Measurements from ENCODE around the gene HS1BP3. TPM values are rescaled to one million over a fixed set of nuclear protein-coding genes. Genes with fewer than 3 reads are reported as not detected.

The HS1BP3 gene
- total RNA-seq, 1 experiment from 2014 or later = 12.1 TPM

- no peak for DNase-seq (ENCODE audit: low read depth)
Observed at GRCh38 chr2:20631617-20632307, 19.1 kb downstream of the HS1BP3 start.

DNA sequence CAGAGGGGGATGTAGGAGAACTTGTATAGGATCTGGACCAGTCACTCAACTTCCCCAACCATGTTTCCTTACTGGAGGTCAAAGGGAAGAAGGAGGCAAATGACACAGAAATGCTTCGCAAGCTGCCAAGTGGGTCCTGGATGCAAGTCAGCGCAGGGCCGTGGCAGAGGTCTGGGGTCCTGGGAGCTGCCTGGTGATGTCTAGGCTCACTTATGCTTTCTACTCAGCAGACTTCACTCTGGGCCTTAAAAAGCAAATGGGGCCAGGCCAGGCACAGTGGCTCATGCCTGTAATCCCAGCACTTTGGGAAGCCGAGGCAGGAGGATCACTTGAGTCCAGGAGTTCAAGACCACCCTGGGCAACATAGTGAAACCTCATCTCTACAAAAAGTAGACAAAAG is 19.9 kb downstream of the HS1BP3 start:
- no peak for DNase-seq (ENCODE audit: low read depth)

DNA sequence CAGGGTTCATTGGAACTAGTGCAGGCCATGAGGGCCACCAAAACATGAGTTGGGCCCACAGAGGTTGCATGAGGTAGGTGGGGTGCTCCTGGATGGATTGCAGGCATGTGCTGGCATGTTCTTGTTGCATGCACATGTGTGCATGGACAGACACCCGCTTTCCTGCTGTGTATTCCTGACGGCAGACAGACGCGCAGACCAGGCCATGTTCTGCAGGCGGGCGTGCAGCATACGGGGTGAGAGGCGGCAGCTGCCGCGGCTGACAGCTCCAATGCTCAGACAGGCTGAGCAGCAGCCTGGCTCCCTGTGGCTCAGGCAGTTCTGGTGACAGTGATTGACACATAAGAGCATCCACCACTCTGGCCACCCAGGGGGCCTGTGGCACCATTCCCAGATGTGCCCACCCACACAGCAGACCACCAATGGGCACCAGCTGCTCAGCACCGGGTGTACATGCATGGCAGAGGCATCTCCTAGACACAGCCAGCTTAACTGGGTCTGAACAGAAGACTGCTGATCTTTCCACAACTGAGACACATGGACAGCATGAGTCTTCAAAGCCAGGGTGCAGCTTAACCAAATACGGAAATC is 21.2 kb downstream of the HS1BP3 start:
- no peak for DNase-seq (ENCODE audit: low read depth)

- no peak for DNase-seq (ENCODE audit: low read depth)
Observed at GRCh38 chr2:20629181-20629580, 21.7 kb downstream of the HS1BP3 start.

DNA sequence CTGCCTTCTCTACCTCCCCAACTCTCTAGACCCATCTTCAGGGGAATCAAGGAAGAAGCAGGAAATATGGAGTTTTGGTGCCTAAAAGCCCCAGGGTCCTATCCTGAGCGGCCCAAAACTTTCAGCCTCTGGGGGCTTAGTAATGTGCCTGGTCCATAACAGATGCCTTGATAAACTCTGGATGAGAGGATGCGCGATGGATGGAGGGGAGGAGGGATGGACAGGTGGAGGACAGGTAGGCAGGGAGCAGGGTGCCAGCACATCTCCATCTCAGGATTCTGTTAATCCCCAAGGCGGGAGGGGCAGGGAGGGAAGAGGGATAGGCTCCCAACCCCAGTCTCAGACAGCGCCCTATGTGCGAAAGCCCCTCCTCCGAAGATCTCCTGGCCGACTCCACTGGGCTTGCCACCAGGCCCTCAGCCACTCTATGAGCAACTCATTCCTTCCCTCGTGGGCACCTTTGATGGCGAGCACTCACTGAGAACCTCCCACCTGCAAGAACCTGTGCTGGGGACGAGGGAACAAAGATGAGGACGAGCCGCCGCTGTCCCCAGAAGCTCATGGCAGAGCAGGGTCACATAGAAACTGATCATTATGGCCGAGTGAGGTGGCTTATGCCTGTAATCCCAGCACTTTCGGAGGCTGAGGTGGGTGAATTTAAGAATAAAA is 23.1 kb downstream of the HS1BP3 start:
- no peak for DNase-seq (ENCODE audit: low read depth)

DNA sequence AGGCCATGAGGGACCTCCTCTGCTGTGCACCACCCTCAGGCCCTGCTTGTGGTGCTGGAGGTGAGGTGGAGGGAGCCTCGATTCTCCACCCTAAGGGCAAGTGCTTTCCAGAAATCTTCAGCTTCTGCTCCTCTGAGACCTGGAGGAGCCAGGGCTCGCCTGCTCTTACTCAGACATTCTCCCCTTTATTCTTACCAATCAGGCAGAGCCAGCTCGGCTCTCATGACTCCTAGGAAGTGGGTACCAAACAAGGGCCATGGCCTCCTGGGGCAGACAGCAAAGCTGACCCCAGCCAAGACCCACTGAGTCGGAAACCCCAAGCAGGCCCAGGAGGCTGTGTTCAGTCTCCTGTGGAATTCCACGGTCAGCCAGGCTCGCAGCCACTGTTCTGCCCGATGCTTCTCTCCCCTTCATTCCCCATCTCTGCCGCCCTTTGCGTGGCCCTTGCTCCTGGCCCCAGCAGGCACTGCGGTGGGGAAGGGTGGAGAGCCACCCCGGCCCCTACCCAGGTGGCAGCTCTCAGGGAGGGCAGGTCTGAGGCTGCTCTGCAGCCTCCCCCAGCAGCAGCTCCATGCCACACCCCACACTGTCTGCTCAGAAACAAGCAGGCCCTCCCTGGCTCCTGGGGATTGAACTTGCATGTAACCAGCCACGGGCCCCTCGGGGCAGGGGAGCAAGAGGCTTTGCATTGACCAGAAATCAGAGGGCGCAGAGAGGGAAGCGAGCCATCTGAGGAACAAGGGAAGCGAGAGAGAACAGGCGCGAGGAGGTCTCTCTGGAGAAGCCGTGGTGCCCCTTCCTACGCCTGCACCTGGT is 24.0 kb downstream of the HS1BP3 start:
- no peak for DNase-seq (ENCODE audit: low read depth)

DNA sequence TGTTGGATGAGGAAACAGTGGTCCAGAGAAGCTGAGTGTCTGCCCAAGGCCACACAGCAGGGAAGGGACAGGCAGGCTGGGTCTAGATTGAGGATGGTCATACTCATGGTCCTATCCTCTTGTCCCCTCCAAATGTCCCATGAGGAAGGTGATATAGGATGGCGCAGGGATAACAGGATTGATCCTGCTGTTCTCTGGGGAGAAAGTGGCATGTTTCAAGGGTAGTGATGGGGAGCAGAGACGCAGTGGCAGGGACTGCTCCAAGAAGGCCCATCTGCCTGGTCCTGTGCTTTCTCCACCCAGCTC is 24.6 kb downstream of the HS1BP3 start:
- DNase-seq (ENCODE audit: low read depth) = no peak

GRCh38 chr2:20625491-20626391 is 25.2 kb downstream of the HS1BP3 start:
- DNase-seq (ENCODE audit: low read depth) = no peak

DNA sequence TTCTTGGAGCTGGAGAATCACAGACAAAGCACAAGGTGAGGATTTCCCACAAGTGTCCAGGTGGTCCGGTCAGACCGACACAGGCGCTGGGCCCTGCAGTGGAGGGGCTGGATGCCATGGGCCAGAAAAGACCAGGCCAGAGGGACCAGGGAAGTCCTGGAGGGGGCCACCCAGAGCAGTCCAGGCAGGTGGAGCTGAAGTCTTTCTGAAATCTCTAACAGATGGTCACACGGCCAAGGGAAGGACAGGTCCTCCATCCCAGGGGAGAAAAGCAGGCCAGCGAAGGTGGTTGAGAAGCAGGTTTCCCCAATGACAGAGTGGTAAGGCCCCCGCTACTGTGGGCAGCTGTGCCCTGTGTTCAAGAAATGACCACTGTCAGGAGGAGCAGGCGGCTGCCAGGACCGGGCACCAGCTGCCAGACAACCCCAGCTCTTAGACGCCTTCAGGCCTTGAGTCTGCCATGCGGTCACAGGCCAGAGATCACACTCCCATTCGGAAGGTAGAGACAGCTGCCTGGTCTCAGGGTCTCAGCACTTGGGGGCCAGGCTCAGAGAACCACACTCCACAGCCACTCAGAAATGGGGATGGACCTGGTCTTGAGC is 25.9 kb downstream of the HS1BP3 start:
- DNase-seq (ENCODE audit: low read depth) = no peak

GRCh38 chr2:20624156-20624883 is 26.6 kb downstream of the HS1BP3 start:
- no peak for DNase-seq (ENCODE audit: low read depth)

GRCh38 chr2:20623741-20624155 is 27.1 kb downstream of the HS1BP3 start:
- no peak for DNase-seq (ENCODE audit: low read depth)

GRCh38 chr2:20623241-20623640 is 27.7 kb downstream of the HS1BP3 start:
- no peak for DNase-seq (ENCODE audit: low read depth)

- DNase-seq (ENCODE audit: low read depth) = peak; percentile 13
Observed at GRCh38 chr2:20622731-20623130, 28.2 kb downstream of the HS1BP3 start.

DNA sequence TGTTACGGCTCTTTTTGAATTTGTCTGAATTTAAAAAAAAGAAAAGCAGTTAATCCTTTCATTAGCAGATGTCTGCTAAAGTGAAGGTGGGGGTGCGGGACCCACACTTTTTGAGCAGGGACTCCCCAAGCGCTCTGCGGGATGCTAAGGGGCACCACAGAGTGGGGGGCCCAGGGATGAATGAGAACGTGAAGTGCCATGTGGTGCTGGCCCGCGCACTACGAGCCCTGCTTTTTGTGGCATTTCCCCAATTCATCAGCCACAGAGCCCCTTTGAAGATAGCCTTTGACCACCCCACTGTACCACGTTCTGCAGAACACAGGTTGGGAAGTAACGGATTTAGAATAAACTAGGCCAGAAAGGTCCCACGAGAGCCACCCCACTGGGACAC is 28.6 kb downstream of the HS1BP3 start:
- no peak for DNase-seq (ENCODE audit: low read depth)

DNA sequence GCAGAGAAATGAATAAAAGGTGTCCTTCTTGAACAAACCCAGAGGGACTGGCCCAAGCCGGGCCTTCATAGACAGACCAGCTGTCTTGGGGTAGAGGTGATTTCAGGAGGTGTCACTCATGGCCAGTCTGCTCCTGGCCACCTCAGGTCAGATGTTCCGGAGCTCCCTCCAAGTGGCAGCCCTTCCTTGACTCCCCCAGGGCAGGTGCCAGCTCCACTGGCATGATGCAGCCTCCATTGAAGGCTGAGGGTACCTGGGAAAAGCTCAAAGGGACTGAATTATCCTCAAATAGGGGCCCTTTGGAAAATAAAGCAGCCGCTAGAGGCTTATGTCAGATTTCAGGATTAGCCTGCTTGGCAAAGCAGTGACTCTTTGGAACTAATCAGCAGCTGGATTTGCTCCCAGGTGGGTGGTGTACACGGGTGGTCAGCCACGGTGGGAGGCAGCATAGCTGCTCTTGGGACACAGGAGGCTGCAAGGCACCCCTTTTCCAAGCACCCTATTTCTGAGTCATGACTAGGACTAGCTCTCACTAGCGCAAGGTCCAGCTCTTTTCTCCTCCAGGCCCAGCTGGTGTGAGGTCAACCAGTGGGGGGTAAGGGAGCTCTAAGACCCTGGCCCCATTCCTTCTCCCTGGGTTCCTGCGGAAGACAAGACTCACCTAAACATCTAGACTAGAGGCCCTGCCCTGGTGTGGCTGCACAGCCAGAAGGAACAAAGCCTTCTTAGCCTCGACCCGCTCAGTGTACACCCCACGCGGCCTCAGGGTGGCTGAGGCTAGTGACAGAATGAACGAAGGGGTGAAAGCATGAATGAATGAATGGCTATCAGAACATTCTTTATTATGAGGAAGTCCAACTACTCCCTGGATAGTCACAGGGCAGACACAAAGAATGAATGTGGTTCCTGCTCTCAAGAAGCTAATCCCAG is 29.3 kb downstream of the HS1BP3 start:
- no peak for DNase-seq (ENCODE audit: low read depth)

- DNase-seq (ENCODE audit: low read depth) = no peak
Observed at GRCh38 chr2:20620696-20621365, 30.1 kb downstream of the HS1BP3 start.

DNA sequence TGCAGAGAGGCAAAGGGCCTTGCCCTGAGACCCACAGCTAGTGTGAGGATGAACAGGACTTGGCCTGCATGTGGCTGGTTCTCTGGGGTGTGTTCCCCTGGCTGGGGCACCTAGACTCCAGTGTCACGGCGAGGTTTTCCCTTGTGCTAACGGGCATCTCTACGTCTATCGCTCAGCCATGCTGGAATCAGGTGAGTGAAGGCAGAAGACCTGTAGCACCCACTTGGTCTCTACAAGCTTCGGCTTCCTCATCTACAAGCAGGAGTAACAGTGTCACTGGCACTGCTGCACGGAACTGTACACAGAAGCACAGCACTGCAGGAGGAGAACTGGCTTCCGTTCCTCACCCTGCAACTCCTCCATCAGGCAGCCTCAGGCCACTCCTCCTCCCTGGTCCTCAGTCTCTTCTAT is 30.6 kb downstream of the HS1BP3 start:
- no peak for DNase-seq (ENCODE audit: low read depth)

- DNase-seq (ENCODE audit: low read depth) = no peak
Observed at GRCh38 chr2:20619624-20620024, 31.3 kb downstream of the HS1BP3 start.

Data from M059J (cell line).